NB4 (cell line): ENCODE data around the gene PAFAH2.

Experiments
- MYC ChIP-seq: IDR thresholded peaks from 2 replicates; pipeline ENCODE4 v1.6.1; 2011; ENCODE audit warnings: low read depth, low read length
- POLR2A ChIP-seq: IDR thresholded peaks from 2 replicates; pipeline ENCODE4 v1.6.1; 2011; ENCODE audit warnings: mild to moderate bottlenecking; ENCODE audit not compliant: insufficient read length; ENCODE audit errors: extremely low read depth
- TF ChIP-seq, protein P1 (sequence below): IDR thresholded peaks from one replicate; pipeline ENCODE4 v1.5.1; 2012; ENCODE audit warnings: low read depth, low read length
- TF ChIP-seq, protein P2 (sequence below): IDR thresholded peaks from 2 replicates; pipeline ENCODE4 v1.6.1; 2011; ENCODE audit warnings: low read depth, low read length

DNA sequence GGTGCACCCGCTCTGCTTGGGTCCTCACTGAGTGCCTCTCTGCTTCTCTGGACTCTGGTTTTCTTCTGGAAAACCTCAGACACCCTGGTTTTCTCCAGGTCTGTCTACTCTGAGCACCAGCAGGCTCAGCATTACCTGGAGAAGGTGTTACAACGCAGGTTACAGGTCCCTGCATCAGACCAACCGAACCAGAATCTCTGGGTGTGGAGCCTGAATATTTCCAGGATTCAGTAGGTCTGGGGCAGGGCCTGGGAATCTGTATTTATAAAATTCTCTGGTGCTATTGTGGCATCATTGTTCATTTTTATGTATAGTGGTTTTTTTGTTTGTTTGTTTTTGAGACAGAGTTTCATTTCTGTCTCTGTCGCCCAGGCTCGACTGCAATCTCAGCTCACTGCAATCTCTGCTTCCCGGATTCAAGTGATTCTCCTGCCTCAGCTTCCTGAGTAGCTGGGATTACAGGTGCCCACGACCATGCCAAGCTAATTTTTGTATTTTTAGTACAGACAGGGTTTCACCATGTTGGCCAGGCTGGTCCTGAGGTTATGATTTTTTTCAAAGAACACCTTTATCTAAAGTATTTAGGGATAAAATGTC, 49.5 kb upstream of the PAFAH2 start:
- TF ChIP-seq, protein P1, sequence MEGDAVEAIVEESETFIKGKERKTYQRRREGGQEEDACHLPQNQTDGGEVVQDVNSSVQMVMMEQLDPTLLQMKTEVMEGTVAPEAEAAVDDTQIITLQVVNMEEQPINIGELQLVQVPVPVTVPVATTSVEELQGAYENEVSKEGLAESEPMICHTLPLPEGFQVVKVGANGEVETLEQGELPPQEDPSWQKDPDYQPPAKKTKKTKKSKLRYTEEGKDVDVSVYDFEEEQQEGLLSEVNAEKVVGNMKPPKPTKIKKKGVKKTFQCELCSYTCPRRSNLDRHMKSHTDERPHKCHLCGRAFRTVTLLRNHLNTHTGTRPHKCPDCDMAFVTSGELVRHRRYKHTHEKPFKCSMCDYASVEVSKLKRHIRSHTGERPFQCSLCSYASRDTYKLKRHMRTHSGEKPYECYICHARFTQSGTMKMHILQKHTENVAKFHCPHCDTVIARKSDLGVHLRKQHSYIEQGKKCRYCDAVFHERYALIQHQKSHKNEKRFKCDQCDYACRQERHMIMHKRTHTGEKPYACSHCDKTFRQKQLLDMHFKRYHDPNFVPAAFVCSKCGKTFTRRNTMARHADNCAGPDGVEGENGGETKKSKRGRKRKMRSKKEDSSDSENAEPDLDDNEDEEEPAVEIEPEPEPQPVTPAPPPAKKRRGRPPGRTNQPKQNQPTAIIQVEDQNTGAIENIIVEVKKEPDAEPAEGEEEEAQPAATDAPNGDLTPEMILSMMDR = no peak
- TF ChIP-seq POLR2A (no peak), MYC (no peak)
- TF ChIP-seq, protein P2, sequence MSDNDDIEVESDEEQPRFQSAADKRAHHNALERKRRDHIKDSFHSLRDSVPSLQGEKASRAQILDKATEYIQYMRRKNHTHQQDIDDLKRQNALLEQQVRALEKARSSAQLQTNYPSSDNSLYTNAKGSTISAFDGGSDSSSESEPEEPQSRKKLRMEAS = no peak
